Activated CD4-positive, CD25-positive, alpha-beta regulatory T cell treated with anti-CD3 and anti-CD28 coated beads, Interleukin-2, amount 50 U/mL, for 24 hours (primary cell): Measurements from ENCODE around the gene MAFF.

ENCODE experiments used
- ATAC-seq, 2 donors: fragments of 150-1000 bp; cut with Tn5 transposase; one replicate each; pipeline ENCODE4 v1.10.0; 2021; ENCODE audit warnings: mild to moderate bottlenecking in 1 of 2, moderate library complexity in 1 of 2

Gene MAFF

DNA sequence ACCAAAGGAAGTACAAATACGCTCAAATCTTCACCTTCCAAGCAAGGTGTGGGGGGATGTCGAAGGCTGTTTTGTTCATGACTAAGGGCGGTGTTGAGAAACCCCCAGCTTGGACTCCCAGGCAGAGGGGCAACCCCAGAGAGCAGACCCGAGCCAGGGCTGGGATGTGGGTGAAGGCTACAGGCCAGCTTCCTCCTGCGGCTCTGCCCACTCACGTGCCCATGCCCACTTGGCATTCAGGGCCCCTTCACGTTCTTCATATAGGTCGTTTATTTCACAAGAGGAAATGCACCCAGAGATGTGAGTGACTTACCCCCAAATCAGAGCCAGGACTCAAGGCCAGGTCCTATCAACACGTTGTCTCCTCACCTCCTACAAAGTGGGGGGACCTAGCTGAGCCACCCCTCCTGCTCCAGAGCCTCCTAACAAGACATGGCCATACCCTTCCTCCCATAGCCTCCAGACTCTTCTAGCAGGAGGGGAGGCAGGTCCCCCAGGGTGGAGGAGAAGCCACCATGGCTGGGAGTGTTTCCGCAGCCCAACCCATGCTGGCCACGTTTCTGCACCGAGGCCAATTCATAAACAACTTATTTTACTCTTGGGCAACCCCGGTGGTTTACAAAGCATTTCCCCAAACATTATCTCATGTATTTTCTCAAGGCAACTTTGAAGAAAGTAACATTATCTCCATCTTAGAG lies 49.0 kb downstream of the MAFF start:
- no peak for ATAC-seq

DNA sequence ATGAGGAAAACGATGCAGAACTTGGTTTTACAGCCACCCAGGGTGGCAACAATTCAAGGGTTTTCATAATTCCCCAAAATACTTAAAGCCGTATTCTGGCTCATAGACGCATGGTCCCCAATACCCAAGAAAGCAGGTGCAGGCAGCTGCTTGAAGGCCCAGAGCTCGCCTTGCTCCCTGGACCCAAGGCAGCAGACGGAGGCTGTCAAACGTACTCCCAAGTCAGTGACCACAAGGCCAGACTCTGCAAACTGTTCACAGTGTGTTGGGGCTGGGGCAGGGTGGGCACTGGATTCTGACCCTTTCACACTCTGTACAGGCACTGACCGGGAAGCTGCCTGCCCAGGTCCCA lies 49.5 kb downstream of the MAFF start:
- no peak for ATAC-seq

DNA sequence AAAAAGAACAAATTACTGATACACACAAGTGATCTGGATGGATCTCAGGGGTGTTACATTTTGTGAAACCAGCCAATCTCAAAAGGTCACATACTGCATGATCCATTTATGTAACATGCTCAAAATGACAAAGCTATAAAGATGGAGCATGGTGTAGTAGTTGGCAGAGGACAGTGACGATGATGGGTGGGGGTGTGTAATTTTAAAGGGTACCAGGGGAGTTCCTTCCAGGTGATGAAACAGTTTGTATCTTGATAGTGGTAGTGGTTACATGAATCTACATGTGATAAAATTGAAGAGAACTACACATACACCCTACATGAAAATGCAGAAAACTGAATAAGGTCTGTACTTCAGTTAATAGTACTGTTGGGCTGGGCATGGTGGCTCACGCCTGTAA lies 53.9 kb downstream of the MAFF start:
- no peak for ATAC-seq

DNA sequence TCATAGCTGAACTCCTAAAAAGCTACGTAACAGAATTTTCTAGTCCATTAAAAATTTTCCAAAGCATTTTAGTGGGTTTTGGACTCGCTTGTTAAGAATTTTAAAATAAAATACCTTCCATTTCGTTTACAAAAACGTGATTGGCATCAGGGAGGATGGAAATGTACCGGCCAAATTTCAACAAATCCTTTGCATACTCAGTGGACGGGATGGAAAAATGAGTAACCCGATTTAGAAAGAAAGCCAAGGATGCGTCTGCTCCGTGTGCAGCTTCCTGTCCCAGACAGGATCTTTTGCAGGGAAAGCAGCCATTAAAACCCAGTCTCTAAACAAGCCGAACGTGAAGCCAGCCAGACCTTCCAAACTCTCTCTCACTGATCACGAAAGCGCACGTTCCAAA lies 55.4 kb downstream of the MAFF start:
- no peak for ATAC-seq

DNA sequence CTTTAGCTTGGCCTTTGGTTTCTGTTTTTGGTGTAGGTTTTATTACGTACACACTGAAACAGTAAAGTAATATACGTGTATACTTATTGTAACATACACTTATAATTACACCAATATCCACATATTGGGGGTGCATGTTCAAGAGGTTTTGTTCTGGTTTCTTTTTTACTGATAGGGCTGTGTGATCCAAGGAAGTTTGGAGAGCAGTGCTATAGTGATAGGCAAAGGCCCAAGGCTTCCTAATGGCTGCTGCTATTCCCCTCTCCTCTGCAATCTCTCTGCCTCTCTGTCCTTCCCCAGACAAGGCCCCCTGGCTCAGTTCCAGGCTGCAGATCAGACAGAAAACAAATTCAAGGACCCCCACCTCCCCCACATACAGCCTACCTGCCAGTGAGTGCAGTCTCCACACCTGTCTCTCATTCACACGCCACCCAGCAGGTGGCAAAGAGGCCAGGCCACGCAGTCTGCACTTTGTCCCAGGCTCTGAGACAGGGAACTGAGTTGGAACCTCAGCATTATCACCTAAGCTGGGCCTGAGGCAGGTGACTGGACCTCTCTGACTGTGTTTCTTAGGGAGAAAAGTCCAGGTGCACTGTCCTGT lies 56.0 kb downstream of the MAFF start:
- ATAC-seq: no peak

DNA sequence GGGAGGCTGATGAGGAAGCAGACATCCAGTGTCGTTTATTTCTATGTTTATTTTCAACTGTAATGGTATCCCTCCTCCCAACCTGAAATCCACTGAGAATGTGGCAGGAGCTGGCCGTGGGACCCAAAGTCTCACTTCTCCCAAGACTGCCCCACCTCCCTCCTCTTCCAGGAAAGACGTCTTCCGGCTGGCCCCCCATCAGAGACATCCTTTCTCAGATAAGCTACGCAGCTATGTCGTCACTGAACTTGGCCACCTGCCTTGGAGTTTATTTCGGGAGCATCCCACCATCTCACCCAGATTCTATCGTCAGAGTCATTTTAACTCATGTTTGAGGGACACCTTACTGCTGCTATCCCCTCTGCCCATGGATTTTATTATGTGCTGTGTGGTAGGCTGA lies 57.1 kb downstream of the MAFF start:
- ATAC-seq: no peak

DNA sequence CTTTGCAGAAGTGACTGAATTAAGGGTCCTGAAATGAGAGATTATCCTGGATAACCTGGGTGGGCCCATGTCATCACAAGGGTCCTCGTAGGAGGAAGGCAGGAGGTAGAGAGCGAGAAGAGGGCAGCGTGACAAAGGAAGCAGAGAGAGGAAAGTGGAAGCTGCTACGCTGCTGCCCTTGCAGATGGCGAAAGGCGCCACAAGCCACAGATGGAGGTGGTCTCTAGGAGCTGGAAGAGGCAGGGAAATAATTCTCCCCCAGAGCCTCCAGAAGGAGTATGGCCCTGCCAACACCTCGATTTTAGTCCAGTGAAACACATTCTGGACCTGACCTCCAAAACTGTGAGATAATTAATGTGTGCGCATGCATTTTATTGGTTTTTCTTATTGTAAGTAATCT lies 57.6 kb downstream of the MAFF start:
- ATAC-seq: no peak

DNA sequence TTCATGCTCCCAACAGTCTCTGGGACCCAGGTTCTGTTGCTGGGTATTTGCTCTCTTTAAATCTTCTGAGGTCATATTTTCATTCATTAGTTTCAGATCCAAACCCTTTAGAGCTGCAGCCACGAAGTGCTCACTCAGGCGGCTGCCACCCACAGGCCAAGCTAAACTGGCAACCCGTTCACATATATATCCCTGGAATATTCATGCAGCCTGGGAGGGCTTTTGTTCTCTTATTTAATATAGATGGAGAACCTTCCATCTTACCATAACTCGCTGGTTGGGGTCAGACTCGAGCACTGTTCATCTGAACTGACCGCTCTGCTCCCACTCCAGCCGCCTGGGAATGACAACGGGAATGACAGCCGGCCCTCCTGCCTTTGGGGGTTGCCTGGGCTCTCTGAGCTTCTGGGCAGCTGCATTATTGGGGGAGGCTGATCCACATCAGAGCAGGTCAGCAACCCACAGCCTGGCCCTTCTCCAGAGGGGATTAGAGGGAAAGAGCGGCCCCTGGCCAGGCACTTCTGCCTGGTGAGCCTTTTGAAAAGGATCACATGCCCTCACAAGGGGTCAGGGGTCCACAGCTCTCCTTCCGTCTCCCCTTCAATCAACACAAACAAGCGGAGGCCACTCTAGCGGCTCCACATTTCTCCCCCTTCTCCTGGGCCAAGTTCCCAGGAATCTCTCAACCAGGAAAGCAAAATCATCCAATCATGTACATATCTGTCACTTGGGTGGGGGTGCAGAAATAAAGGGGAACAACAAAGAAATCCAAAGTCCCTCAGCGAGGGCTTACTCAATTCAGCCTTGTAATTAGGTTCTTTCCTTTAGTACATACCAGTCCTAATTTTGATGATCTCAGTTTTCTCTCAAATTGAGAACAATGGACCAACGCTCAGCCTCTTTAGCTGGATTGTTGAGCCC lies 59.2 kb downstream of the MAFF start:
- ATAC-seq: peak in 1 of 2 donors; percentile 18

DNA sequence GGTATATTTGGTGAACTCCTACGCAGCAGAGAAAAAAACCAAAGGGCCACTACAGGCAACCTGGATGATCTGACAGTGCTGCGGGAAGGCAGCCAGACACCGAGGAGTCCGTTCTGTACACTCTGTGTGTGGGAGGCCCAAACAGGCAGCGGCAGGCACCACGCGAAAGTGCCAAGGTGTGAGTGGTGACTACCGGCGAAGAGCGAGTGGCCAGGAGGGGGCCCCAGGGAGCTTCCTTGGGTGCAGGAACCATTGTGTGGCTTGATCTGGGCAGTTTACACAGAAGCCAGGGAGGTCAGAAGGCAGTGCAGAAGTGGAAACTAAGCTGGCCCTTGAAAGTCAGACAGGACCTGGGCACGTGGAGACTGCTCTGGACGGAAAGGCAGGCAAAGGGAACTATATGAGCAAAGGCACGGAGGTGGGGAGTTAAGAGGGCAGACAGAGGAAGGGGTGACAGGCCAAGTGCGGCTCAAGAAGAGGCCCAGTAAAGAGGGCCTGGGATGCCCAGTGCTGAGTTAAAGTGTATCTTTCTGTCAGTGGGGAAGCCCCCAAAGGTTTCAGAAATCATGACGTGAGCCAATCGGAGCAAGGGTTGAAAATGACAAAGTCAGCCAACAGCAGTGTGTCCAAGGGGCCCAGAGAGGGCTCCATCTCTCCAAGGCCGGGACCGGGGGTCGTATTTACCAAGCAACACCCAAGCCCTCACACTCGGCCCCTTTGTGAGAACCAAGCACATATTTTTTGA lies 60.4 kb downstream of the MAFF start:
- ATAC-seq: peak; percentile 42 to 52

DNA sequence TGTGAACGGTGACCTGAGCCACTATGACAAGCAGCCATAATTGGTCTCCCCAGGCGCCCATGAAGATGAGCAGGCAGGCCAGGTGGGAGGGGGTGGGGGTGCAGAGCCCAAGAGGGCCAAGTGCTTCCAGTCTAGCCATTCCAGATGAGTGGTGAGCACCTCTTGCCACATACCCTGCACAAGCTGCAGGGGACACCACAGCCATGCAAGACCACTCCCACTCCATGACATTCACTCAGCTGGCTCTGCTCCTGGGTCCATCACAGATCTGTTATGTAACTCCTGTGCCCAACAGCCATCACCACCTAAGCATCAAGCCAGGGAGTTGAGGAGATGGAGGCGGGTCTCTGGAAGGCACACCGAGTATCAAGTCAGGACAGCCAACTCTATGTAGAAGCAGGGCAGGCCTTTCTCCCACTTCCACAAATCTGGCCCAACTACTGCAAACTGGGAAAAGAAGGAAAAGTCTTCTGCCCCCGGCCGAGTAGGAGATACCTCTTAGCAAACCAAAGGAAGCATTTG lies 62.6 kb downstream of the MAFF start:
- ATAC-seq: no peak
